Transverse colon (tissue), 3 donors: ENCODE results near the gene XYLT1.

ENCODE experiments used
- CTCF ChIP-seq, 5 experiments: fragments of 200-600 bp in 3 of 5; fragments of 450-650 bp in 2 of 5; sonication (generic) in 3 of 5; IDR thresholded peaks; 1 replicate in 2 of 5; 2 replicates in 3 of 5; pipeline ENCODE4 v1.5.1; 2016 to 2017; ENCODE audit warnings: antibody characterized with exemption in 5 of 5, inconsistent platforms in 3 of 5, mild to moderate bottlenecking in 2 of 5, moderate library complexity in 1 of 5
- EP300 ChIP-seq: sonication (generic); formaldehyde crosslinking; IDR thresholded peaks from one replicate; pipeline ENCODE4 v1.6.1; 2017; ENCODE audit warnings: antibody characterized with exemption, low read depth
- POLR2A ChIP-seq: fragments of 450-650 bp; IDR thresholded peaks from one replicate; pipeline ENCODE4 v1.6.1; 2016; ENCODE audit warnings: antibody characterized with exemption, mild to moderate bottlenecking, moderate library complexity

GRCh38 chr16:17346621-17347569 lies 123.9 kb downstream of the XYLT1 start:
- TF ChIP-seq CTCF (IDR thresholded peaks at IDR 0.05), result peak in 1 of 5 experiments; percentile 12
- TF ChIP-seq POLR2A, result no peak
- TF ChIP-seq EP300, result no peak
